ENCODE data around the gene FAM219A.

Gene FAM219A

DNA sequence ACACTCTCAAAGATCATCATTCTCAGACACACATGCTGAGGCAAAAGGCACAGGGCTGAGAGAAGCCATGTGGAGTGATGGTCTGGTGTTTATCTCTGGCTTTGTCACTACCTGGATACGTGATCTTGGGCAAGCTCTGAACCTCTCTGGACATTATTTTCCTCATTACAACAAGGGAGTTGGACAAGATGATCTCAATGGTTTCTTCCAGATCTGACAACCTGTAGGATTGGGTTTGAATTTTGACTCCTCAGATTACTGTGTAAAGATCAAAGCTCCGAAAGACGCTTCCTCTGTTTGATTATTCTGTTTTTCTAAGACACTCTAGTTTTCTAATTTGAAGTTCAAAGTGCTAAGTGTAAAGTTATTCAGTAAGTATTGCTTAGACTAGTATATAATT is 109.0 kb downstream of the FAM219A start:
- DNase-seq (ENCODE audit: low spot score) = no peak

Data from NAMALWA (cell line).